HepG2 (cell line): ENCODE measurements around the gene SH2D6. TPM values are rescaled to one million over a fixed set of nuclear protein-coding genes. Genes with fewer than 3 reads are reported as not detected.

ENCODE experiments used
- ARNT2 ChIP-seq: sonication (generic); formaldehyde crosslinking; IDR thresholded peaks from 2 replicates; pipeline ENCODE4 v1.8.0; 2022; ENCODE audit warnings: mild to moderate bottlenecking, low read depth, missing genetic modification reagents, moderate library complexity
- DNMT1 ChIP-seq: sonication (generic); formaldehyde crosslinking; IDR thresholded peaks from 2 replicates; pipeline ENCODE4 v1.5.1; 2020; ENCODE audit warnings: mild to moderate bottlenecking, missing genetic modification reagents
- DNMT3B ChIP-seq: conservative IDR thresholded peaks from 2 replicates; pipeline ENCODE4 v1.6.1; 2016; ENCODE audit warnings: missing biosample characterization, control low read depth
- ERF ChIP-seq: IDR thresholded peaks from 2 replicates; pipeline ENCODE4 v1.6.1; 2018; ENCODE audit warnings: missing biosample characterization, missing genetic modification reagents
- GATAD1 ChIP-seq: IDR thresholded peaks from 2 replicates; pipeline ENCODE4 v1.6.1; 2016; ENCODE audit warnings: missing genetic modification reagents, missing compliant biosample characterization
- HMG20A ChIP-seq: IDR thresholded peaks from 2 replicates; pipeline ENCODE4 v1.6.1; 2016; ENCODE audit warnings: borderline replicate concordance
- MAFG ChIP-seq: sonication (generic); formaldehyde crosslinking; IDR thresholded peaks from 2 replicates; pipeline ENCODE4 v1.5.1; 2020; ENCODE audit warnings: mild to moderate bottlenecking, missing genetic modification reagents
- NRL ChIP-seq: sonication (generic); formaldehyde crosslinking; IDR thresholded peaks from 2 replicates; pipeline ENCODE4 v1.5.0; 2020; ENCODE audit warnings: missing genetic modification reagents, mild to moderate bottlenecking, moderate library complexity, borderline replicate concordance
- RCOR2 ChIP-seq: IDR thresholded peaks from 2 replicates; pipeline ENCODE4 v1.6.1; 2016; ENCODE audit warnings: missing biosample characterization, missing genetic modification reagents
- RFX1 ChIP-seq: fragments of 450-650 bp; IDR thresholded peaks from 2 replicates; pipeline ENCODE4 v1.6.1; 2017
- RFXAP ChIP-seq: sonication (generic); formaldehyde crosslinking; IDR thresholded peaks from 2 replicates; pipeline ENCODE4 v1.4.0; 2020; ENCODE audit warnings: missing genetic modification reagents, borderline replicate concordance
- SMAD1 ChIP-seq: sonication (generic); formaldehyde crosslinking; IDR thresholded peaks from 2 replicates; pipeline ENCODE4 v1.4.0; 2020; ENCODE audit warnings: missing genetic modification reagents, low read depth, mild to moderate bottlenecking, borderline replicate concordance
- SMC3 ChIP-seq: IDR thresholded peaks from 2 replicates; pipeline ENCODE4 v1.6.1; 2011; ENCODE audit warnings: low read length, improper control_type of control experiment
- TRIM24 ChIP-seq: sonication (generic); formaldehyde crosslinking; IDR thresholded peaks from 2 replicates; pipeline ENCODE4 v1.8.0; 2022; ENCODE audit warnings: mild to moderate bottlenecking, missing genetic modification reagents
- YY1 ChIP-seq: IDR thresholded peaks from 2 replicates; pipeline ENCODE4 v1.6.1; 2011; ENCODE audit warnings: low read length, low read depth, moderate library complexity, mild to moderate bottlenecking; ENCODE audit not compliant: insufficient read depth, insufficient replicate concordance
- ZMAT3 ChIP-seq: sonication (generic); formaldehyde crosslinking; conservative IDR thresholded peaks from 2 replicates; pipeline ENCODE4 v1.7.0; 2021; ENCODE audit warnings: missing genetic modification reagents
- ZNF12 ChIP-seq: sonication (generic); formaldehyde crosslinking; IDR thresholded peaks from 2 replicates; pipeline ENCODE4 v1.5.0; 2020; ENCODE audit warnings: missing genetic modification reagents
- ZNF138 ChIP-seq: sonication (generic); formaldehyde crosslinking; IDR thresholded peaks from 2 replicates; pipeline ENCODE4 v1.5.0; 2020; ENCODE audit warnings: mild to moderate bottlenecking, low read depth, missing genetic modification reagents
- ZNF451 ChIP-seq: sonication (generic); formaldehyde crosslinking; IDR thresholded peaks from 2 replicates; pipeline ENCODE4 v1.5.0; 2020; ENCODE audit warnings: mild to moderate bottlenecking, missing genetic modification reagents
- ZNF530 ChIP-seq: sonication (generic); formaldehyde crosslinking; IDR thresholded peaks from 2 replicates; pipeline ENCODE4 v1.5.0; 2020; ENCODE audit warnings: low read depth, mild to moderate bottlenecking, missing genetic modification reagents
- ZNF780A ChIP-seq: sonication (generic); formaldehyde crosslinking; IDR thresholded peaks from 2 replicates; pipeline ENCODE4 v1.8.0; 2022; ENCODE audit warnings: mild to moderate bottlenecking, missing genetic modification reagents, moderate library complexity
- ZNF878 ChIP-seq: sonication (generic); formaldehyde crosslinking; IDR thresholded peaks from 2 replicates; pipeline ENCODE4 v1.8.1; 2023; ENCODE audit warnings: mild to moderate bottlenecking, missing genetic modification reagents, moderate library complexity
- ZSCAN25 ChIP-seq: sonication (generic); formaldehyde crosslinking; IDR thresholded peaks from 2 replicates; pipeline ENCODE4 v1.8.0; 2022; ENCODE audit warnings: mild to moderate bottlenecking, missing genetic modification reagents
- polyA plus RNA-seq, 8 experiments: library from polyadenylated mRNA; depleted of rRNA in 3 of 8; stranded (reverse) in 7 of 8; unstranded in 1 of 8; fragments of >200 nt; fragmentation: Illumina TruSeq in 4 of 8; extraction: Trizol in 4 of 8; gene quantifications; 2 replicates each; pipeline versions ENCODE4 v1.2.1 to v1.2.3, GENCODE V29; 2011 to 2016; ENCODE audit warnings: low read depth in 4 of 8, missing spikeins in 1 of 8, mixed read lengths in 1 of 8; ENCODE audit not compliant: insufficient read depth in 1 of 8
- total RNA-seq, 5 experiments: library from RNA; depleted of rRNA; stranded (reverse); fragments of >200 nt; fragmentation: Illumina TruSeq; extraction: Trizol; gene quantifications; 2 replicates each; pipeline ENCODE4 v1.2.3, GENCODE V29; 2016; ENCODE audit warnings: low read depth in 1 of 5
- TF ChIP-seq, protein P1 (sequence below): IDR thresholded peaks from 2 replicates; pipeline ENCODE4 v1.6.1; 2012; ENCODE audit warnings: low read depth, low read length, improper control_type of control experiment
- TF ChIP-seq, protein P2 (sequence below): sonication (generic); formaldehyde crosslinking; IDR thresholded peaks from 2 replicates; pipeline ENCODE4 v1.4.0; 2020; ENCODE audit warnings: missing genetic modification reagents
- TF ChIP-seq, protein P3 (sequence below): sonication (generic); formaldehyde crosslinking; IDR thresholded peaks from 2 replicates; pipeline ENCODE4 v1.8.0; 2022; ENCODE audit warnings: missing genetic modification reagents, mild to moderate bottlenecking, borderline replicate concordance

Gene SH2D6
- total and polyA plus RNA-seq, 2 of the 13 experiments (the other 11 are each of a cell fraction or from before 2014, with no cell fraction given), result 0.11 to 0.26 TPM

DNA sequence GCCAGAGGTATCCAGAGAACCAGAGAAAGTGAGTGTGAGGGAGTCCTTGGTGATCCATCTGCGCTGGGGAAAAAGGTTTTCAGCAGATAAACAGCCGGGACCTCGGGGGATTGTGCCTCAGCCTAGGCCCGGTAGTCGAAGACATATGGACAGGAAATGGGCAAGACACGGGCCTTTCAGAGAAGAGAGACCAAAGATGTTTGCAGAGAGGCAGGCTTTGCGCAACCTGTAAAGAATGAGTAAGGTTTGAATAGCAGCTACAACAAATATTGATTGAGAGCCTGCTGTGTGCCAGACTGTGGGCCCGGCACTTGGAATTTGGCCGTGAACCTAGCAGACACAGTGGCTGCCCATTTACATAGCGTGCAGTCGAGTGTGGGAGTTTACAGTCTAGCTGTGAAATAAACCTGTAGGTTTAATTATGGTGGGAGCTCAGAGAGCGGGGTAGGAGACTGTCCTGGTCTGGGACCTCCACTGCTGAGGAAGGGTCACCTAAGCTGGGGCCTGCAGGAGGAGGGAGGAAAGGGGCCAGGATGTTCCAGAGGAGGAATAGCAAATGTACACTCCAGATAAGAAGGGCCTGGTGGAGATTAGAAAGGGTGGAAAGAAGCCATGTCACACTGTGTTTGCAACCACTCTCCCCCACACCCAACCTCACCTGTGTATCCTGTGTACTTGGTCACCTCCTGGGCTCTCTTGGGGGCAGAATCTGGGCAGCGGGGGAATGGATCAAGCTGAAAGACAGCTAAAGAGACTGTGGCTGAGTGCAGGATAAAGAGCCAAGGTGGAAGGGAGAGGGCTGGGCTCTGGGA, 3.0 kb downstream of the SH2D6 start (continued):
- TF ChIP-seq, protein P1, sequence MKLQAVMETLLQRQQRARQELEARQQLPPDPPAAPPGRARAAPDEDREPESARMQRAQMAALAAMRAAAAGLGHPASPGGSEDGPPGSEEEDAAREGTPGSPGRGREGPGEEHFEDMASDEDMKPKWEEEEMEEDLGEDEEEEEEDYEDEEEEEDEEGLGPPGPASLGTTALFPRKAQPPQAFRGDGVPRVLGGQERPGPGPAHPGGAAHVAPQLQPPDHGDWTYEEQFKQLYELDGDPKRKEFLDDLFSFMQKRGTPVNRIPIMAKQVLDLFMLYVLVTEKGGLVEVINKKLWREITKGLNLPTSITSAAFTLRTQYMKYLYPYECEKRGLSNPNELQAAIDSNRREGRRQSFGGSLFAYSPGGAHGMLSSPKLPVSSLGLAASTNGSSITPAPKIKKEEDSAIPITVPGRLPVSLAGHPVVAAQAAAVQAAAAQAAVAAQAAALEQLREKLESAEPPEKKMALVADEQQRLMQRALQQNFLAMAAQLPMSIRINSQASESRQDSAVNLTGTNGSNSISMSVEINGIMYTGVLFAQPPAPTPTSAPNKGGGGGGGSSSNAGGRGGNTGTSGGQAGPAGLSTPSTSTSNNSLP, result peak; percentile 60; the same call in 1 of the 2 replicates
- TF ChIP-seq SMAD1 (CRISPR knock-in tag), result no peak
- peak; percentile 61 for TF ChIP-seq SMC3
- TF ChIP-seq DNMT3B (CRISPR knock-in tag), result peak; percentile 97
- TF ChIP-seq TRIM24, result 0 out of 2 replicates have a peak, but pooled peaks have one; percentile 39
- no peak for TF ChIP-seq ZNF530 (CRISPR knock-in tag)
- peak; percentile 75; the same call in 1 of the 2 replicates for TF ChIP-seq GATAD1 (CRISPR knock-in tag)
- peak; percentile 99 for TF ChIP-seq ZNF12 (CRISPR knock-in tag)
- 0 out of 2 replicates have a peak, but pooled peaks have one; percentile 57 for TF ChIP-seq DNMT1 (CRISPR knock-in tag)
- peak; percentile 96 for TF ChIP-seq ERF (CRISPR knock-in tag)
- TF ChIP-seq YY1, result peak; percentile 41
- TF ChIP-seq RCOR2 (CRISPR knock-in tag), result peak; percentile 97
- TF ChIP-seq HMG20A (CRISPR knock-in tag), result peak; percentile 96
- TF ChIP-seq ZMAT3 (CRISPR knock-in tag), result peak; percentile 83; the same call in 1 of the 2 replicates
- no peak for TF ChIP-seq ZNF451 (CRISPR knock-in tag)
- TF ChIP-seq RFX1, result no peak
- 0 out of 2 replicates have a peak, but pooled peaks have one; percentile 13 for TF ChIP-seq NRL (CRISPR knock-in tag)
- TF ChIP-seq, protein P2, sequence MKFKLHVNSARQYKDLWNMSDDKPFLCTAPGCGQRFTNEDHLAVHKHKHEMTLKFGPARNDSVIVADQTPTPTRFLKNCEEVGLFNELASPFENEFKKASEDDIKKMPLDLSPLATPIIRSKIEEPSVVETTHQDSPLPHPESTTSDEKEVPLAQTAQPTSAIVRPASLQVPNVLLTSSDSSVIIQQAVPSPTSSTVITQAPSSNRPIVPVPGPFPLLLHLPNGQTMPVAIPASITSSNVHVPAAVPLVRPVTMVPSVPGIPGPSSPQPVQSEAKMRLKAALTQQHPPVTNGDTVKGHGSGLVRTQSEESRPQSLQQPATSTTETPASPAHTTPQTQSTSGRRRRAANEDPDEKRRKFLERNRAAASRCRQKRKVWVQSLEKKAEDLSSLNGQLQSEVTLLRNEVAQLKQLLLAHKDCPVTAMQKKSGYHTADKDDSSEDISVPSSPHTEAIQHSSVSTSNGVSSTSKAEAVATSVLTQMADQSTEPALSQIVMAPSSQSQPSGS (CRISPR knock-in tag), result peak; percentile 86
- TF ChIP-seq RFXAP (CRISPR knock-in tag), result peak; percentile 80
- peak; percentile 95 for TF ChIP-seq ZNF878 (CRISPR knock-in tag)
- TF ChIP-seq ARNT2 (CRISPR knock-in tag), result 0 out of 2 replicates have a peak, but pooled peaks have one; percentile 21
- peak; percentile 70; the same call in 1 of the 2 replicates for TF ChIP-seq ZSCAN25
- TF ChIP-seq, protein P3, sequence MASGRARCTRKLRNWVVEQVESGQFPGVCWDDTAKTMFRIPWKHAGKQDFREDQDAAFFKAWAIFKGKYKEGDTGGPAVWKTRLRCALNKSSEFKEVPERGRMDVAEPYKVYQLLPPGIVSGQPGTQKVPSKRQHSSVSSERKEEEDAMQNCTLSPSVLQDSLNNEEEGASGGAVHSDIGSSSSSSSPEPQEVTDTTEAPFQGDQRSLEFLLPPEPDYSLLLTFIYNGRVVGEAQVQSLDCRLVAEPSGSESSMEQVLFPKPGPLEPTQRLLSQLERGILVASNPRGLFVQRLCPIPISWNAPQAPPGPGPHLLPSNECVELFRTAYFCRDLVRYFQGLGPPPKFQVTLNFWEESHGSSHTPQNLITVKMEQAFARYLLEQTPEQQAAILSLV (CRISPR knock-in tag), result peak; percentile 92; the same call in 1 of the 2 replicates
- peak; percentile 61; the same call in 1 of the 2 replicates for TF ChIP-seq ZNF780A (CRISPR knock-in tag)
- TF ChIP-seq ZNF138 (CRISPR knock-in tag), result no peak
- TF ChIP-seq MAFG (CRISPR knock-in tag), result no peak
